WERI-Rb-1 (cell line): ENCODE results near the gene SLC49A4.

Experiments
- DNase-seq: peaks from one replicate; pipeline ENCODE4 v3.0.0-alpha.2; 2020
- H3K27ac ChIP-seq: fragments of 250-450 bp; sonication (Bioruptor Pico); 2 replicates; pipeline ENCODE4 v1.5.1; 2020; ENCODE audit warnings: mild to moderate bottlenecking, moderate library complexity
- H3K27me3 ChIP-seq: fragments of 250-450 bp; sonication (Bioruptor Pico); 2 replicates; pipeline ENCODE4 v1.5.1; 2021; ENCODE audit warnings: mild to moderate bottlenecking, low read depth, moderate library complexity; ENCODE audit not compliant: insufficient read depth, severe bottlenecking
- H3K36me3 ChIP-seq: fragments of 250-450 bp; sonication (Bioruptor Pico); 2 replicates; pipeline ENCODE4 v1.5.1; 2020; ENCODE audit warnings: mild to moderate bottlenecking, moderate library complexity
- H3K4me3 ChIP-seq: 2 replicates; pipeline ENCODE4 v1.5.1; 2011; ENCODE audit warnings: low read depth, mild to moderate bottlenecking, control low read depth, low read length
- H3K9me3 ChIP-seq: fragments of 250-450 bp; sonication (Bioruptor Pico); 2 replicates; pipeline ENCODE4 v1.5.1; 2021; ENCODE audit warnings: mild to moderate bottlenecking, moderate library complexity; ENCODE audit not compliant: severe bottlenecking
- CTCF ChIP-seq: IDR thresholded peaks from 2 replicates; pipeline ENCODE4 v1.5.1; 2011; ENCODE audit warnings: low read depth, mild to moderate bottlenecking, control low read depth, inconsistent platforms, low read length

The SLC49A4 gene

GRCh38 chr3:122890720-122891220, 95.9 kb downstream of the SLC49A4 start:
- Histone ChIP-seq H3K36me3 (no peaks in the 10 kb centered on the region), H3K4me3 (no peak overlapping the region), H3K27ac (no peak overlapping the region), H3K27me3 (no peaks in the 10 kb centered on the region), H3K9me3 (no peaks in the 10 kb centered on the region)
- DNase-seq, result no peak
- TF ChIP-seq CTCF, result no peak

- Histone ChIP-seq H3K27me3 (no peaks in the 10 kb centered on the region), H3K36me3 (no peaks in the 10 kb centered on the region), H3K9me3 (no peaks in the 10 kb centered on the region), H3K4me3 (no peak overlapping the region), H3K27ac (no peak overlapping the region)
- no peak for DNase-seq
- no peak for TF ChIP-seq CTCF
These were observed 97.5 kb downstream of the SLC49A4 start for GRCh38 chr3:122892118-122892960.

- no peak overlapping the region for H3K27ac ChIP-seq
- H3K4me3 ChIP-seq, result no peak overlapping the region
- TF ChIP-seq CTCF, result no peak
- no peaks in the 10 kb centered on the region for H3K36me3 ChIP-seq
- H3K27me3 ChIP-seq, result no peaks in the 10 kb centered on the region
- DNase-seq, result no peak
- no peaks in the 10 kb centered on the region for H3K9me3 ChIP-seq
These were observed 98.4 kb downstream of the SLC49A4 start for GRCh38 chr3:122893282-122893681.

GRCh38 chr3:122893754-122894668, 99.1 kb downstream of the SLC49A4 start:
- no peaks in the 10 kb centered on the region for H3K27me3 ChIP-seq
- no peaks in the 10 kb centered on the region for H3K9me3 ChIP-seq
- H3K4me3 ChIP-seq, result no peak overlapping the region
- H3K36me3 ChIP-seq, result no peaks in the 10 kb centered on the region
- H3K27ac ChIP-seq, result no peak overlapping the region
- DNase-seq, result no peak
- no peak for TF ChIP-seq CTCF

- TF ChIP-seq CTCF, result no peak
- Histone ChIP-seq H3K9me3 (no peaks in the 10 kb centered on the region), H3K27ac (no peak overlapping the region), H3K36me3 (no peaks in the 10 kb centered on the region), H3K4me3 (no peak overlapping the region), H3K27me3 (no peaks in the 10 kb centered on the region)
- DNase-seq, result no peak
These were observed 103.4 kb downstream of the SLC49A4 start for GRCh38 chr3:122898298-122898697.
